PC-9 (cell line): ENCODE data around the gene ONECUT2.

Experiments
- EZH2 ChIP-seq: fragments of 200-600 bp; sonication (generic); IDR thresholded peaks from 2 replicates; pipeline ENCODE4 v1.8.0; 2017; ENCODE audit warnings: antibody characterized with exemption, low read depth
- TF ChIP-seq, protein P1 (sequence below): fragments of 200-600 bp; sonication (generic); conservative IDR thresholded peaks from 2 replicates; pipeline ENCODE4 v1.6.1; 2017; ENCODE audit warnings: mixed run types, antibody characterized with exemption, mild to moderate bottlenecking, moderate library complexity

DNA sequence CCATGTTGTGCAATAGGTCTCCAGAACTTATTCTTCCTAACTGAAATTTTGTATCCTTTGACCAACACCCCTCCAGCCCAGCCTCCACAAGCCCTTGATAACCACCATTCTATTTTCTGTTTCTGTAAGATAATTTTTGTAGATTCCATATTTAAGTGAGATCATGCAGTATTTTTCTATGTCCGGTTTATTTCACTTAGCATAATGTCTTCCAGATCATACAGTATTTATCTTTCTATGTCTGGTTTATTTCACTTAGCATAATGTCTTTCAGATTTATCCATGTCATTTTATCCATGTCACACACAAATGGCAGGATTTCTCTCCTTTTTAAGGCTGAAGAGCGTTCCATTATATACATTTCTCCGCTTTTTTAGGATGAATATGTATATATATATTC, 24.4 kb upstream of the ONECUT2 start:
- TF ChIP-seq, protein P1, sequence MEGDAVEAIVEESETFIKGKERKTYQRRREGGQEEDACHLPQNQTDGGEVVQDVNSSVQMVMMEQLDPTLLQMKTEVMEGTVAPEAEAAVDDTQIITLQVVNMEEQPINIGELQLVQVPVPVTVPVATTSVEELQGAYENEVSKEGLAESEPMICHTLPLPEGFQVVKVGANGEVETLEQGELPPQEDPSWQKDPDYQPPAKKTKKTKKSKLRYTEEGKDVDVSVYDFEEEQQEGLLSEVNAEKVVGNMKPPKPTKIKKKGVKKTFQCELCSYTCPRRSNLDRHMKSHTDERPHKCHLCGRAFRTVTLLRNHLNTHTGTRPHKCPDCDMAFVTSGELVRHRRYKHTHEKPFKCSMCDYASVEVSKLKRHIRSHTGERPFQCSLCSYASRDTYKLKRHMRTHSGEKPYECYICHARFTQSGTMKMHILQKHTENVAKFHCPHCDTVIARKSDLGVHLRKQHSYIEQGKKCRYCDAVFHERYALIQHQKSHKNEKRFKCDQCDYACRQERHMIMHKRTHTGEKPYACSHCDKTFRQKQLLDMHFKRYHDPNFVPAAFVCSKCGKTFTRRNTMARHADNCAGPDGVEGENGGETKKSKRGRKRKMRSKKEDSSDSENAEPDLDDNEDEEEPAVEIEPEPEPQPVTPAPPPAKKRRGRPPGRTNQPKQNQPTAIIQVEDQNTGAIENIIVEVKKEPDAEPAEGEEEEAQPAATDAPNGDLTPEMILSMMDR, result no peak
- no peak for TF ChIP-seq EZH2
